B cell (primary cell): ENCODE measurements around the gene NSUN2.

ENCODE experiments used
- CTCF ChIP-seq: fragments of 200-600 bp; IDR thresholded peaks from one replicate; pipeline ENCODE4 v1.8.0; 2022; ENCODE audit warnings: antibody characterized with exemption, mild to moderate bottlenecking
- EZH2 ChIP-seq: IDR thresholded peaks from 2 replicates; pipeline ENCODE4 v1.6.1; 2012; ENCODE audit warnings: borderline replicate concordance, low read depth, mild to moderate bottlenecking, moderate library complexity, low read length; ENCODE audit not compliant: insufficient read depth, poor library complexity, severe bottlenecking

- TF ChIP-seq EZH2 (no peak), CTCF (no peak)
Measured at GRCh38 chr5:6585168-6585567, 47.7 kb downstream of the NSUN2 start.
